HepG2 (cell line): ENCODE data around the gene CATSPERE. TPM values are rescaled to one million over a fixed set of nuclear protein-coding genes. Genes with fewer than 3 reads are reported as not detected.
A peak's percentile ranks its signal among the peaks of the same experiment; 100 is the strongest.

Experiments
- ASH2L ChIP-seq: fragments of 300-600, 200-600 bp; sonication (generic); IDR thresholded peaks from 2 replicates; pipeline ENCODE4 v1.7.0; 2017; ENCODE audit warnings: low read depth, mild to moderate bottlenecking, moderate library complexity, mixed read lengths, low read length; ENCODE audit not compliant: insufficient read length
- HNRNPH1 ChIP-seq: fragments of 200-400 bp; formaldehyde crosslinking; optimal IDR thresholded peaks from 2 replicates; pipeline ENCODE3; 2017; ENCODE audit warnings: mild to moderate bottlenecking, low read depth, low read length
- KDM5B ChIP-seq: sonication (generic); formaldehyde crosslinking; IDR thresholded peaks from 2 replicates; pipeline ENCODE4 v1.4.0; 2020; ENCODE audit warnings: missing genetic modification reagents, mild to moderate bottlenecking, borderline replicate concordance
- PTBP1 ChIP-seq: fragments of 200-400 bp; formaldehyde crosslinking; IDR thresholded peaks from 2 replicates; pipeline ENCODE4 v1.6.1; 2018; ENCODE audit warnings: low read length, low read depth; ENCODE audit not compliant: poor library complexity, severe bottlenecking
- REPIN1 ChIP-seq: sonication (generic); formaldehyde crosslinking; IDR thresholded peaks from 2 replicates; pipeline ENCODE4 v1.8.0; 2022; ENCODE audit warnings: missing genetic modification reagents, low read depth, mild to moderate bottlenecking, borderline replicate concordance
- SRSF9 ChIP-seq: fragments of 200-400 bp; formaldehyde crosslinking; IDR thresholded peaks from 2 replicates; pipeline ENCODE4 v1.6.1; 2018; ENCODE audit warnings: borderline replicate concordance, mild to moderate bottlenecking, low read depth, low read length; ENCODE audit not compliant: insufficient read depth, poor library complexity, severe bottlenecking
- ZBTB8A ChIP-seq: sonication (generic); formaldehyde crosslinking; IDR thresholded peaks from 2 replicates; pipeline ENCODE4 v1.4.0; 2020; ENCODE audit warnings: mild to moderate bottlenecking, low read depth, missing genetic modification reagents, borderline replicate concordance
- ZFP90 ChIP-seq: sonication (generic); formaldehyde crosslinking; IDR thresholded peaks from 2 replicates; pipeline ENCODE4 v1.8.0; 2022; ENCODE audit warnings: missing genetic modification reagents, mild to moderate bottlenecking, inconsistent platforms, borderline replicate concordance
- ZNF264 ChIP-seq: sonication (generic); formaldehyde crosslinking; IDR thresholded peaks from 2 replicates; pipeline ENCODE4 v1.4.0; 2020; ENCODE audit warnings: missing genetic modification reagents
- ZNF343 ChIP-seq: sonication (generic); formaldehyde crosslinking; IDR thresholded peaks from 2 replicates; pipeline ENCODE4 v1.4.0; 2020; ENCODE audit warnings: mild to moderate bottlenecking, missing genetic modification reagents
- ZNF431 ChIP-seq: sonication (generic); formaldehyde crosslinking; IDR thresholded peaks from 2 replicates; pipeline ENCODE4 v1.9.0; 2022; ENCODE audit warnings: missing genetic modification reagents, low read depth, mild to moderate bottlenecking, borderline replicate concordance
- ZNF44 ChIP-seq: sonication (generic); formaldehyde crosslinking; IDR thresholded peaks from 2 replicates; pipeline ENCODE4 v1.5.1; 2020; ENCODE audit warnings: mild to moderate bottlenecking, missing genetic modification reagents
- ZNF446 ChIP-seq: sonication (generic); formaldehyde crosslinking; IDR thresholded peaks from 2 replicates; pipeline ENCODE4 v1.5.0; 2020; ENCODE audit warnings: mild to moderate bottlenecking, missing genetic modification reagents
- polyA plus RNA-seq, 8 experiments: library from polyadenylated mRNA; depleted of rRNA in 3 of 8; stranded (reverse) in 7 of 8; unstranded in 1 of 8; fragments of >200 nt; fragmentation: Illumina TruSeq in 4 of 8; extraction: Trizol in 4 of 8; gene quantifications; 2 replicates each; pipeline versions ENCODE4 v1.2.1 to v1.2.3, GENCODE V29; 2011 to 2016; ENCODE audit warnings: low read depth in 4 of 8, missing spikeins in 1 of 8, mixed read lengths in 1 of 8; ENCODE audit not compliant: insufficient read depth in 1 of 8
- total RNA-seq, 5 experiments: library from RNA; depleted of rRNA; stranded (reverse); fragments of >200 nt; fragmentation: Illumina TruSeq; extraction: Trizol; gene quantifications; 2 replicates each; pipeline ENCODE4 v1.2.3, GENCODE V29; 2016; ENCODE audit warnings: low read depth in 1 of 5
- TF ChIP-seq, protein P1 (sequence below): sonication (generic); formaldehyde crosslinking; IDR thresholded peaks from 2 replicates; pipeline ENCODE4 v1.4.0; 2020; ENCODE audit warnings: mild to moderate bottlenecking, missing genetic modification reagents, borderline replicate concordance
- TF ChIP-seq, protein P2 (sequence below): sonication (generic); formaldehyde crosslinking; conservative IDR thresholded peaks from 2 replicates; pipeline ENCODE4 v1.8.1; 2023; ENCODE audit warnings: missing genetic modification reagents
- TF ChIP-seq, protein P3 (sequence below): sonication (generic); formaldehyde crosslinking; IDR thresholded peaks from 2 replicates; pipeline ENCODE4 v1.9.0; 2022; ENCODE audit warnings: missing genetic modification reagents, mild to moderate bottlenecking, borderline replicate concordance
- TF ChIP-seq, protein P4 (sequence below): sonication (generic); formaldehyde crosslinking; IDR thresholded peaks from 2 replicates; pipeline ENCODE4 v1.5.1; 2020; ENCODE audit warnings: mild to moderate bottlenecking, missing genetic modification reagents, borderline replicate concordance
- TF ChIP-seq, protein P5 (sequence below): sonication (generic); formaldehyde crosslinking; IDR thresholded peaks from 2 replicates; pipeline ENCODE4 v1.4.0; 2020; ENCODE audit warnings: missing genetic modification reagents, borderline replicate concordance
- TF ChIP-seq, protein P6 (sequence below): sonication (generic); formaldehyde crosslinking; IDR thresholded peaks from 2 replicates; pipeline ENCODE4 v1.4.0; 2020; ENCODE audit warnings: mild to moderate bottlenecking, missing genetic modification reagents

CATSPERE gene
- total and polyA plus RNA-seq, 2 of the 13 experiments (the other 11 are each of a cell fraction or from before 2014, with no cell fraction given), result 0.34 to 0.51 TPM

DNA sequence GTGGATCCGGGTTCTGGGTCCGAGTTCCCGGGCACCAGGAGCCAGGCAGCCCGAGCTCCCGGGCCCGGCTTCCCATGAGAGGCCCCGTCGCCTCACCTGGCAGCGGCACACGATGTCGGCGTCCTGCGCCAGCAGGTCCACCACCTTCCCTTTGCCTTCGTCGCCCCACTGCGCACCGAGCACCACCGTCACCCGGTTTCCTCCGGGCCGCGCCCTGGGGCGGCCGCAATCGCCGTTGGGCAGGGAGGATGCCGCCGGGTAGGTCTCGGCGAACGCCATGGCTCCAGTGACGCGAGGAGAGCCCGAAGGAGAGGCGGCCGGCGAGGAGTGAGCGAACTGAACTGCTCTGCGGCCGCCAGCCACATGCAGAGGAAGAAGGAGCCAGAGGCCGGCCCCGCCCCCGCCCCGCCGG is 9.5 kb upstream of the CATSPERE start, which contains the start of gene ADSS2 (continued):
- TF ChIP-seq, protein P1, sequence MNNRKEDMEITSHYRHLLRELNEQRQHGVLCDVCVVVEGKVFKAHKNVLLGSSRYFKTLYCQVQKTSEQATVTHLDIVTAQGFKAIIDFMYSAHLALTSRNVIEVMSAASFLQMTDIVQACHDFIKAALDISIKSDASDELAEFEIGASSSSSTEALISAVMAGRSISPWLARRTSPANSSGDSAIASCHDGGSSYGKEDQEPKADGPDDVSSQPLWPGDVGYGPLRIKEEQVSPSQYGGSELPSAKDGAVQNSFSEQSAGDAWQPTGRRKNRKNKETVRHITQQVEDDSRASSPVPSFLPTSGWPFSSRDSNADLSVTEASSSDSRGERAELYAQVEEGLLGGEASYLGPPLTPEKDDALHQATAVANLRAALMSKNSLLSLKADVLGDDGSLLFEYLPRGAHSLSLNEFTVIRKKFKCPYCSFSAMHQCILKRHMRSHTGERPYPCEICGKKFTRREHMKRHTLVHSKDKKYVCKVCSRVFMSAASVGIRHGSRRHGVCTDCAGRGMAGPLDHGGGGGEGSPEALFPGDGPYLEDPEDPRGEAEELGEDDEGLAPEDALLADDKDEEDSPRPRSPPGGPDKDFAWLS (CRISPR knock-in tag), result no peak
- TF ChIP-seq ZNF446 (CRISPR knock-in tag) (peak; percentile 52; the same call in 1 of the 2 replicates), SRSF9 (no peak), ZNF431 (CRISPR knock-in tag) (no peak), HNRNPH1 (no peak), ASH2L (peak; percentile 63), ZBTB8A (CRISPR knock-in tag) (peak; percentile 59; the same call in 1 of the 2 replicates), REPIN1 (CRISPR knock-in tag) (no peak; the same call in 1 of the 2 replicates), ZFP90 (CRISPR knock-in tag) (no peak; the same call in 1 of the 2 replicates), ZNF264 (CRISPR knock-in tag) (peak; percentile 78; the same call in 1 of the 2 replicates), KDM5B (peak; percentile 87), PTBP1 (no peak), ZNF44 (0 out of 2 replicates have a peak, but pooled peaks have one; percentile 71), ZNF343 (CRISPR knock-in tag) (no peak; the same call in 1 of the 2 replicates)
- TF ChIP-seq, protein P2, sequence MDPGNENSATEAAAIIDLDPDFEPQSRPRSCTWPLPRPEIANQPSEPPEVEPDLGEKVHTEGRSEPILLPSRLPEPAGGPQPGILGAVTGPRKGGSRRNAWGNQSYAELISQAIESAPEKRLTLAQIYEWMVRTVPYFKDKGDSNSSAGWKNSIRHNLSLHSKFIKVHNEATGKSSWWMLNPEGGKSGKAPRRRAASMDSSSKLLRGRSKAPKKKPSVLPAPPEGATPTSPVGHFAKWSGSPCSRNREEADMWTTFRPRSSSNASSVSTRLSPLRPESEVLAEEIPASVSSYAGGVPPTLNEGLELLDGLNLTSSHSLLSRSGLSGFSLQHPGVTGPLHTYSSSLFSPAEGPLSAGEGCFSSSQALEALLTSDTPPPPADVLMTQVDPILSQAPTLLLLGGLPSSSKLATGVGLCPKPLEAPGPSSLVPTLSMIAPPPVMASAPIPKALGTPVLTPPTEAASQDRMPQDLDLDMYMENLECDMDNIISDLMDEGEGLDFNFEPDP, result no peak
- TF ChIP-seq, protein P3, sequence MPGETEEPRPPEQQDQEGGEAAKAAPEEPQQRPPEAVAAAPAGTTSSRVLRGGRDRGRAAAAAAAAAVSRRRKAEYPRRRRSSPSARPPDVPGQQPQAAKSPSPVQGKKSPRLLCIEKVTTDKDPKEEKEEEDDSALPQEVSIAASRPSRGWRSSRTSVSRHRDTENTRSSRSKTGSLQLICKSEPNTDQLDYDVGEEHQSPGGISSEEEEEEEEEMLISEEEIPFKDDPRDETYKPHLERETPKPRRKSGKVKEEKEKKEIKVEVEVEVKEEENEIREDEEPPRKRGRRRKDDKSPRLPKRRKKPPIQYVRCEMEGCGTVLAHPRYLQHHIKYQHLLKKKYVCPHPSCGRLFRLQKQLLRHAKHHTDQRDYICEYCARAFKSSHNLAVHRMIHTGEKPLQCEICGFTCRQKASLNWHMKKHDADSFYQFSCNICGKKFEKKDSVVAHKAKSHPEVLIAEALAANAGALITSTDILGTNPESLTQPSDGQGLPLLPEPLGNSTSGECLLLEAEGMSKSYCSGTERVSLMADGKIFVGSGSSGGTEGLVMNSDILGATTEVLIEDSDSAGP (CRISPR knock-in tag), result peak; percentile 50; the same call in 1 of the 2 replicates
- TF ChIP-seq, protein P4, sequence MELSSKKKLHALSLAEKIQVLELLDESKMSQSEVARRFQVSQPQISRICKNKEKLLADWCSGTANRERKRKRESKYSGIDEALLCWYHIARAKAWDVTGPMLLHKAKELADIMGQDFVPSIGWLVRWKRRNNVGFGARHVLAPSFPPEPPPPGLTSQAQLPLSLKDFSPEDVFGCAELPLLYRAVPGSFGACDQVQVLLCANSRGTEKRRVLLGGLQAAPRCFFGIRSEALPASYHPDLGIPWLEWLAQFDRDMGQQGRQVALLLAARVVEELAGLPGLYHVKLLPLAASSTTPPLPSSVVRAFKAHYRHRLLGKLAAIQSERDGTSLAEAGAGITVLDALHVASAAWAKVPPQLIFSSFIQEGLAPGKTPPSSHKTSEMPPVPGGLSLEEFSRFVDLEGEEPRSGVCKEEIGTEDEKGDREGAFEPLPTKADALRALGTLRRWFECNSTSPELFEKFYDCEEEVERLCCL, result peak; percentile 58; the same call in 1 of the 2 replicates
- TF ChIP-seq, protein P5, sequence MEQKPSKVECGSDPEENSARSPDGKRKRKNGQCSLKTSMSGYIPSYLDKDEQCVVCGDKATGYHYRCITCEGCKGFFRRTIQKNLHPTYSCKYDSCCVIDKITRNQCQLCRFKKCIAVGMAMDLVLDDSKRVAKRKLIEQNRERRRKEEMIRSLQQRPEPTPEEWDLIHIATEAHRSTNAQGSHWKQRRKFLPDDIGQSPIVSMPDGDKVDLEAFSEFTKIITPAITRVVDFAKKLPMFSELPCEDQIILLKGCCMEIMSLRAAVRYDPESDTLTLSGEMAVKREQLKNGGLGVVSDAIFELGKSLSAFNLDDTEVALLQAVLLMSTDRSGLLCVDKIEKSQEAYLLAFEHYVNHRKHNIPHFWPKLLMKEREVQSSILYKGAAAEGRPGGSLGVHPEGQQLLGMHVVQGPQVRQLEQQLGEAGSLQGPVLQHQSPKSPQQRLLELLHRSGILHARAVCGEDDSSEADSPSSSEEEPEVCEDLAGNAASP, result no peak
- TF ChIP-seq, protein P6, sequence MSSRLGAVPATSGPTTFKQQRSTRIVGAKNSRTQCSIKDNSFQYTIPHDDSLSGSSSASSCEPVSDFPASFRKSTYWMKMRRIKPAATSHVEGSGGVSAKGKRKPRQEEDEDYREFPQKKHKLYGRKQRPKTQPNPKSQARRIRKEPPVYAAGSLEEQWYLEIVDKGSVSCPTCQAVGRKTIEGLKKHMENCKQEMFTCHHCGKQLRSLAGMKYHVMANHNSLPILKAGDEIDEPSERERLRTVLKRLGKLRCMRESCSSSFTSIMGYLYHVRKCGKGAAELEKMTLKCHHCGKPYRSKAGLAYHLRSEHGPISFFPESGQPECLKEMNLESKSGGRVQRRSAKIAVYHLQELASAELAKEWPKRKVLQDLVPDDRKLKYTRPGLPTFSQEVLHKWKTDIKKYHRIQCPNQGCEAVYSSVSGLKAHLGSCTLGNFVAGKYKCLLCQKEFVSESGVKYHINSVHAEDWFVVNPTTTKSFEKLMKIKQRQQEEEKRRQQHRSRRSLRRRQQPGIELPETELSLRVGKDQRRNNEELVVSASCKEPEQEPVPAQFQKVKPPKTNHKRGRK (CRISPR knock-in tag), result no peak
